HL-60/S4 (cell line): ENCODE measurements around the gene SPTBN5.

Source experiments
- in situ Hi-C: fragments of 300-500 bp; cut with MboI; formaldehyde crosslinking; loops from 2 replicates; pipeline ENCODE4 v1.14.3; 2022; ENCODE audit warnings: low sequenced_read_pairs

The SPTBN5 gene

DNA sequence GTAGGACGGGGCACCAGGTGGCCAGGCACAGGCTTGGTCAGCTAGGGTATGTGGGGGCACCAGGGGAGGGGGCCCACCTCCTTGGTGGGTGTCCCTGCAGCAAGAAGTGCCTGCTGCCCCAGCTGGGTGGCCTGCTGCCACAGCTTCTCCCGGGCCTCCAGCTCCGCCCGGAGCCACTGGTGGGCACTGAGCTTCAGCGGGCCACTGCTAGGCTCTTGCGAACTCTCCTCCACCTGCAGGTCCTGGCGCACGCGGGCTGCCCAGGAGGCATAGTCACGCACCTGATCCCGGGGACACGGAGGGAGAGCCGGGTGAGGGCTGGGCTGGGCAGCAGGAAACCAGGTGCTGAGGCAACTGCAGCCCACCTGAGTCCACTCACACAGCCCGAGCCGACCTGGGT lies 25.5 kb downstream of the SPTBN5 start:
- in situ Hi-C loops: no loop called here

DNA sequence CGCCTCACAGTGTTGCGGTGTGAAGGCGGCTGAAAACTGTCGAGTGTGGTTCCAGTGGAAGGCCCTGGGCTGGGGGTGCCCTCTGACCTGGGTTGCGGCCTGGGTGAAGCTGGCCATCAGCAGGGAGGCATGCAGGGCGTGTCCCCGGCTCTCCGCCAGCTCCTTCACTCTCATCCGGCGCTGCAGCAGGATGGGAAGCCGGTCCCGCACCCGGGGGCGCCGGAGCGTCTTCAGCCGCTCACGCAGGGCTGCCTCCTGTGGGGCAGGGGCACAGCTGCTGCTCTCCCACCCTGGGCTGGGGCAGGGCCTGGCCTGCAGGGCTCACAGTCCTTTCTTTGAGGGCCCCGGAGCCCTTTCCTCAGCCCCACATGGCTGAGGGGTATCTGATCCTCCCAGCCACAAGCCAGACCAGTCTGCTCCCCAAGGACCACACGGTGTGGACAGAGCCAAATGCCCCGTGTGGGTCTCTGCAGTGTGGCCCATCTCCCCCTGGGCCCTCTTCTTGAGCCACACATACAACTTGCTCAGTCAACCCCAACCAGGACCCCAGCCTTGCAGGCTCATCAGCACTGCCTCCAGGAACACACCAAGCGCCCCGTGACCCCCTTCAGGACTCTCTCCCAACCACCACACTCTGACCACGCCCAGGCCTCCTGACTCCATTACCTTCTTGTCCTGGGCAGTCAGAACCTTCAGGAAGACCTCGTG lies 26.8 kb downstream of the SPTBN5 start:
- in situ Hi-C loops: no loop called here

DNA sequence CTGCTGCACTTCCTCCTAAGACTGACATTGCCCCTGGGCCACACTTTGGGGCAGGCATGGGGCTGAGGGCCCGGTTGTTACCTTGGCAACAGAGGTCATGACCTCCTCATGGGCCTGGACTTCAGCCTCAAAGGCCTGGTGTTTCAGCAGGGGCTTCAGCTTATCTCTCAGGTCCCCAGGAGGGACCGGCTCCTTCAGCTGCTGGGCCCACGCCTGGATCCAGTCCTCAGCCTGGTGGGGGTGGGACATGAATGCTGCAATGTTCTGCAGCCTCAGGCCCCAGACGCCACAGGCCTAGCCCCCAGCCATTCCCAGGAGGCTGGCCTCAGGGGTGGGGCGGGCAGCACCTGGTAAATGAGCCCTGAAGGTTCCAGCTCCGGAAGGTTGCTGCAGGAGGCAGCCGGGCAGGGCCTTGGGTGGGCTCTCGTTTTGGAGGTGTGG lies 27.6 kb downstream of the SPTBN5 start:
- in situ Hi-C loops: no loop called here

DNA sequence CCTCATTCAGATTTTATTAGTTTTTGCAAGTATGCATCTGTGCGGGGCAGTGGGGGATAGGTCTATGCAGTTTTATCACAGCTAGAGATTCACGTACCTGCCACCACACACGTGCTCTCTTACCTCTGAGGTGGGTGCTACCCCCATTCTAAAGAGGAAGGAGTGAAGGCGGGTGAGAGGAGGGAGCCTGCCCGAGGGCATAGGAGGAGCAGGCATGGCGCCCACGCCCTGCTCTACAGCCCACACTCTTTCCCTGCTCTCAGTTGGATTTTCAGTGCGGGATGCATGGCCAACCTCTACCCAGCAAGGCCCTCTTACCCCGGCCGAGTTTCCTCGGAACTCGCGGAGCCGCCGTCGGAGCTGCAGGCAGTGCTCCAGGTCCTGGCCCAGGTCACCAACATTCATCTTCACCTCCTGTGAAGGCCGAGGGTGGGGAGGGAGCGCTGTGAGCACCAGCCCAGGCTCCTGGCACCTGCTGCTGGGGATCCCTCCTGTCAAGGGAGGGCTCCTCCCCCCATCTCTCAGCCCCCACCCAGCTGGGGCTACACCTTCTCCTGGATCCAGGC lies 28.3 kb downstream of the SPTBN5 start:
- in situ Hi-C loops: no loop called here

DNA sequence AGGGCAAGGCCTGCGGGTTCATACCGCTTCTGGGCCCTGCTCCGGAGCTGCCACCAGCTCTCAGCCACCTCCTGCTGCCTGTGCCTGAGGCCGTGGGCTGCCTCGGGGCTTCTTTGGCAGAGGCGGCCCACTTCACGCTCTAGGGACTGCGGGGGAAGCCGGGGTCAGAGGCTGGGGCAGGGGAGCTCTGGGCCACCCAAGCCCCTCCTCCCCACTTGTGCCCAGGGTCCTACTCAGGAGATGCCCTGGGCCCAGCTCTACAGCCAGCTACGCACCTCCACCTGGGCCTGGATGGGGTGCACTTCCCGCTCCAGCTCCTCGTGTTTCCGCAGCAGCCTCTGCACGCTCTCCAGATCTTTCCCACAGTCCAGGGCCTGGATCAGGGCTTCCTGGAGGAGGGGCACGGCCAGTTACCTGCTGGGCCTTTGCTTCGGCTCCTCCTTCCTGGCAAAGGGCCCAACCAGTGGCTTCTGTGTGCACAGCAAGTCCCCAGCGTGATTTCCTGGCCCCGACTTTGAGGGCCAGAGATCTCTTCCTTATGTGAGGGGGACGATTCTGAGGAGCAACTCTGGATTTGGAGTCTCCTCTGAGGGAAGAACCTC lies 31.2 kb downstream of the SPTBN5 start:
- in situ Hi-C loops: no loop called here

DNA sequence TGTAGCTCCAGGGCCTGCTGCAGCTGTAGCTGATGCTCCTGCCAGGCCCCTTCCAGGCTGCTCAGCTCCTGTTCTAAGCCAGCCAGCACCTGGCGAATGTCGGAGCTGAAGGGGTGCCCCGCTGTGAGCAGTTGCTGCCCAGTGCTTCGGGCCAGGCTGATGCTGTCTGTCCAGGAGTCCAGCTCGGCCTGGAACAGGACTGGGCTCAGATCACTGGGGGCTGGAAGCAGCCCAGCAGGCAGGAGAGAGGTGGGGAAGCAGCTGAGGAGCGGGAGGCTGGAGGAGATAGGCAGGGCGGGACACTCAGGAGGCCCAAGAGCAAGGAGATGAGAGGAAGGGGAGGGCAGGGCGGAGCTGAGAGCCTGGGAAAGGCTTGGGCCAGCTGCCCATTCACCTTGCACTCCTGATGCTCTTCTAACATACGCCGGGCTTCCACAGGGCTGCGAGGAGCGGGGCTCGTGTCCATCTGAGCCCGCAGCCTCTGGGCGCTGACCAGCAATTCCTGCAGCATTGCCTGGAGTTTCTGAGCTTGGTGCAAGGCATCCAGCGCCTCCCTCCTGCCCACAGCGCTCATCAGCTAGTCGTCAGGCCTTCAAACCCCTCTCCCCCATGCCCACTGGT lies 32.0 kb downstream of the SPTBN5 start:
- in situ Hi-C loops: no loop called here

DNA sequence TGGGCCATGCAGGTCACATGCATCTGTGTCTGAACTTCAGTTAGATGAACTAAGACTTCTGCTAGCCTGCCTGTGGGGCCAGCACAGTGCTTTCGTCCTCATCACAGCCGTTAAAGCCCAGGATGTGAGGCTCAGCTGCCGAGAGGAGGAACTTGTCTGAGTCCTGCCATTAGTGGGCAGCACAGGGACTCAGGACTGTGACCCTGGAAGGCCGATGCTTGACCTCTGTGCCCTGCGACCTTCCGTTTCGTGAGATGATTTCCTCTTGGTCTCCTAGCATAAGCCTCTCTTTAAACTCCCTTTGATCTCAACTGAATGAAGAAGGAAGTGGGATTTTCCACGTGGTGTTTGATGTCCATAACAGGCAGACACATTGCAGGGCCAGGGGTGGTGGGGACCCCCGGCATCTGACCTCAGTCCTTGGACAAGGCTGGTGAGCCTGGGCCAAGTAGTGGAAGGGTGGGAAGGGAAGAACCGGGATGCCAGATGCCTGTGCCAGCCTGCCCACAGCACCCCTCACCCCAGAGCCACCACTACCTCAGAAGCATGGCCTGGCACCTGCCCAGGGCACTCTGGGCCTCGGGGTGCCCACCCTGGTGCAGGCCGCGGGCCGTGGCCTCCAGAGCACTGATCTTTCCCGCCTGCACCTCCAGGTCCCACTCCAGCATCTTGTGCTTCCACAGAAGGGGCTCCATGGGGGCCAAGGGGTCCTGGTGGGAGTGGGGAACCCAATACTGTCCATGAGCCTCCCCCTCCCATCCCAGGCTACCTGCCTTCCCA lies 33.6 kb downstream of the SPTBN5 start:
- in situ Hi-C loops: no loop called here

DNA sequence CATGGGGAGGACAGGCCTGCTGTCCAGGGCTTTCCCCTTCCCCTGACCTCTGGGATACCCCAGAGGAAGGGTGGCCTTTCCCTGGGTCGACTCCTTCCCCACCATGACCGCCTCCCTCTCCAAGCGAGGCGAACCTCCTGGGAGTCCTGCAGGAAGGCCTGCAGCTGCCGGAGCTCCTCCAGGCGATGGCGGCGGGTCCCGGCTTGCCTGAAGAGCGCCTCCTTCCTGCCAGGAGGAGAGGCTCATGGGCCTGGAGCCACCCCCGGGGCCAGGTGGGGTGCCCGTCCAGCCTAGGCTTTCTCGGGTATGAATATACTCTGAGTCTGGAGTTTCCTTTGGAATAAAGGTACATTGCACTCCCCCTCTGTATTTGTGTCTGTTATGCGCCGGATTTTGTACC lies 35.1 kb downstream of the SPTBN5 start:
- in situ Hi-C loops: no loop called here

DNA sequence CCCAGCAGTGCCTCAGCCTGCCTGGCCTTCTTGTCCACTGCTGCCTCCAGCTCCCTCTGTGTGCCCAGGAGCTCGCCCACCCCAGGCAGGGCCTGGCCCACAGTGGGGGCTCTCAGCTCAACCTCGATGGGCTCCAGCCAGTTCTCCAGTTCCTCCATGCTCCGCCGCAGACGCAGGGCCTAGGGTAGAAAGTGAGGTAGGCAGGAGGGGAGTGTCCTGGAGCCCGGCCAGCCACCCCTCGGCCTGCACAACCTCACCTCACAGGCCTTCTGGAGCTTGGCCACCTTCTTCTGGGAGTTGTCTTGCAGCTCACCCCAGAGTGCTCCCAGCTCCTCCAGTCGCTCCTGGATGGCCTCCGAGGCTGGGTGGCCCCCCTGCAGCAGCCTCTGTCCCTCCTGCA lies 36.5 kb downstream of the SPTBN5 start:
- in situ Hi-C loops: no loop called here

DNA sequence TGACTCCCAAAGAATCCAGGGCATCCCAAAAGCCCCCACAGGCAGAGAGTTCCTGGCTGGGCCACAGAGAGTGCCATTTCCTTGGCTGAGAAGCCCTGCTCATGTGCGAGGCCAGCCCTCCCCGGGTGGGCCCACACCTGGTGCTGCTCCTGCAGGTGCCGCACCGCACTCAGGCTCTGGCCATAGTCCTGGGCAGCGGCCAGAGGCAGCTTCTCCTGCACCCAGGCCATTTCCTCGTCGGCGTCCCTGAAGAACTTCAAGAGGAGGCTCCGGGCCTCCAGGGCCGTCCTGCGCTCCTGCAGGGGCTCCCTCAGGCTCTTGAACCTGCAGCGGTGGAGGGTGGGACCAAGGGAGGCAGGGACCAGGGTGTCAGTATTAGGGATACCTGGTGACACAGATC lies 37.1 kb downstream of the SPTBN5 start:
- in situ Hi-C loops: no loop called here

DNA sequence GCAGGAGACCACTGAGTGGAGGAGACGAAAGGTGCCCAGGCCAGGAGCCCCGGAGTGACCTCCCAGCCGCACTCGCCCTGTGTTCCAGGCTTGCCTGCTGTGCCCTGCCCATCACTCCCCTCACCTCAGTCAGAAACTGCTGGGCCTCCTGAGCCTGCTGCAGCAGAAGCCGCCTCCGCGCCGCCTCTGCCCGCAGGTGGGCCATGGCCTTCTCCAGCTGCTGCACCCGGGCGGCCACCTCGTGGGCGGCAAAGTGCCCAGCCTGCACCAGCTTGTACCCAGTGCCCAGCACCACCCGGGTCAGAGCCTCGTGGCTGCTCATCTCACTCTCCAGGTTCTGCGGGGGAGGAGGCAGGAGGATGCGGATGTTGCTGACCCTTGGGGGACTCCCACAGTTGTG lies 37.6 kb downstream of the SPTBN5 start:
- in situ Hi-C loops: no loop called here

DNA sequence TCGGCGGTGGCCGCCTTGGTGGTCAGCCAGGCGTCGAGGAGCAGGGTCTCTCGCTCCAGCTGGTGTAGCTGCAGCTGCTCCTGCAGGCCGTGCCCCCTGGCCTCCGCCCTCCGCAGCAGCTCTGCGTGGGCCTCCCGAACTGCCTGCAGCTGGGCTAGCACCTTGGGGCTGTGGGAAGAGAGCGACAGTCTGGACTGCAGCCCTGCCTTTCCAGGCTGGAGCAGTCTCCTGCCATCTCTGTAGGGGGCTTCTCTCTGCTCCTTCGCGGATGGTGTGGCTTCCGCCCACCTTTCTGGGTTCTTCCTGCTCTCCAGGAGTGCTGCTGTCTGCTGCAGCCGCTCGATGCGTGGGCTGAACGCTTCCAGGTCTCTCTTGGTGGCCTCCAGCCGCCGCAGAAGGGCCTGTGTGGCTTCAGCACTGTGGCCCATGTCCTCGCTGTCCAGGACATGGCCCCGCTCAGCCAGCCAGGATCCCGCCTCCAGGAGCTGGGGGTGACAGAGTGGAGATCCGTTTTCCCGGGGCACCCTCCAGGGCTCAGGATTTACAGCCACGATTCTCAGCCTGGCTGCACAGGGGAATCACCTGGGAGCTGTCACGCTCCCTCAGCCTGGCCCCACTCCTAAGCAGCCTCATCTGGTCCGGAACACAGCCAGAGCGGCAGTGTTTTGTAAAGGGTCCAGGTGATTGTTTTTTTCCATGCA lies 38.4 kb downstream of the SPTBN5 start:
- in situ Hi-C loops: no loop called here

DNA sequence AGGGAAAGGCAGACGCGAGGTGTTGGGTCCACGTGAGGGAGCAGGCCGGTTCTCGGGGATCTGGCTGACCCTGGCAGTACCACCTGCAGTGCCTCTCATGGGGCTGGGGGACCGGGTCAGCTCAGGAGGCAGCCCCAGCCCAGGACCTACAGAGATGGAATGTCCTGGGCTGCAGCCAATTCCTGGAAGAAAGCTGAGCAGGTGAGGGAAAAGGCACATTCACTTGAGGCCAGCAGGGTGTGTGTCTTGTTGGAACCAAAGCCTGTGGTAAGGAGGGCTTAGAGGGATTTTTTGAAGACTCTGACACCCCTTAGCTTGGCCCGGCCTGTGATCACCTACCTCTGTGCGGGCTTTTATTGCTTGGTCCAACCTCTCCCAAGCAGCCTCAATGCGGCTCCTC lies 39.4 kb downstream of the SPTBN5 start:
- in situ Hi-C loops: no loop called here

DNA sequence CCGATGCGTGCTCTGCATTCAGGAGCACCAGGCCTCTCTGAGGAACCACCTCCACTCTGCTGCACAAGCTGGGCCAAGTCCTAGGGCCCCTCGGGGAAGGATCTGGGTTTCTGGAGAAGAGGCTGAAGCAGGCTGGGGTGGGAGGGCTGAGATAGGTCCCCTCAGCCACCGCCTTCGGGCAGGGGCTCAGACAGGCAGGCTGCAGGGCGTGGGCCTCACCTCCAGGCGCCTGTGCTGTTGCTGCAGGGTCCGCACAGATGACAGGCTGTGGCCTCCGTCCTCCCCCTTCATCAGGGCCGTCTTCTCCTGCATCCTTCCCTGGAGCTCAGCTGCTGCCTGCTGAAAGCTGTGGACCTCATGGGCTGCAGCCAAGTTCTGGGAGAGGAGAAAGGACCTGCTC lies 40.0 kb downstream of the SPTBN5 start:
- in situ Hi-C loops: no loop called here

DNA sequence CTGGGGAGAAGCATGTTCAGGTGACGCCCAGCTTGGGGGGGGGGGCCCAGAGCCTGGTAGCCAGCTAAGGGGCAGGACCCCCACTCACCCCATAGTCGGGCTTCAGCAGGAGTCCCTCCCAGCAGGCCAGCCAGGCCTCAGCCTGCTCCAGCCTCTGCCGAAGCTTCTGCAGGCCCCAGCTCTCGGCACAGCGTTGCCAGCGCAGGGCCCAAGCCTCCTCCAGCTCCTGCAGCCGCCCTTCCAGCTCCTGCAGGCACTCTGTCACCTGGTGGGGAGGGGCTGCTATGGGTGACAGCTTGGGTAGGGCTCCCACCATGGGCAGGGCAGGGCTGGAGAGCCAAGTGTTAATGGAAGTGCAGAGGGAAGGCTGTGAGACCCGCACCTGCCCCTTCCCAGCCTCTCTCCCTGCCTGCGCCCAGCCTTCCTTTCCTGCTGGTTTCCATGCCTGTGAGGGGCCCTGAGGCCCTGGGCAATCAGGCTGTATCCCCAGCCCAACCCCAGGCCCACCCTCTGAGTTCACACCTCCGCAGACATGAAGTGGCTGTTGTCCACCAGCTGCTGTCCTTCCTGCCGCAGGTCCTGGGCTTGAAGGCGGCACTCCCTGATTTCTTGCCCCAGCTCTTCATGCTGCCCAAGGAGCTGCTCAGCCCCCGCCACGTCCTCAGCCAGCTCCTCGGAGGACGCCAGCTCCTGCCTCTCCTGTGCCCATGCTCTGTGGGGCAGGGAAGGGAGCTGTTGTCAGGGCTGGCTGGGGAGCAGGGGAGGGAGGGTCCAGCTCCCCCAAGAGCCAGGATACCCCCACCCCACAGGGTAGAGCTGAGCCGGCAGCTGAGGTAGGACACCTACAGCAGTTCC lies 40.9 kb downstream of the SPTBN5 start:
- in situ Hi-C loops: no loop called here

DNA sequence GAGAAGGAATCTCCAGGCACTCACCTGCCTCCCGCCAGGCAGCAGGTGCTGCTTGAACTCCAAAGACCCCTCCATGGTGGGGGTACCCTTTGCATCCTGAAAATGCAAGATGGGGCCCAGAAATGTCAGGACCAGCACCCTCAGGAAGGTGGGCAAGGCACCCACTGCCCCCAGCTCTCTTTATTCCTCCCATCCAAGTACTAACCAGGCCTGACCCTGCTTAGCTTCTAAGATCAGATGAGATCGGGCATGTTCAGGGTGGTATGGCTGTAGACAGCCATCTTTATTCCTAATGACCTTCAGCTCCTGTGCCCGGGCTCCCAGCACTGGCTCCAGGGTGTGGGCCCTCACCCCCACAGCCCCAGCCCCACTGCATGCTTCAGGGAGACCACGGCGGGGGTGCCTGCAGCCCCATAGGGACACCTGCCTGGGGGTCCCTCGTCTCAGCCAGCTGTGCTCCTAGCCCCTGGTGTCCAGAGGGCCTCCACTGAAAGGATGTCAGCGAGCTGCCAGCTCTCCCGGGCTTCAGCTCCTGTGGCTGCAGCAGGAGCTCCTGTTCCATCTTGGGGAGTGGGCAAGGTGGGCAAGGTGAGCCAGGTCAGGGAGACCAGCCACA lies 42.0 kb downstream of the SPTBN5 start:
- in situ Hi-C loops: no loop called here

DNA sequence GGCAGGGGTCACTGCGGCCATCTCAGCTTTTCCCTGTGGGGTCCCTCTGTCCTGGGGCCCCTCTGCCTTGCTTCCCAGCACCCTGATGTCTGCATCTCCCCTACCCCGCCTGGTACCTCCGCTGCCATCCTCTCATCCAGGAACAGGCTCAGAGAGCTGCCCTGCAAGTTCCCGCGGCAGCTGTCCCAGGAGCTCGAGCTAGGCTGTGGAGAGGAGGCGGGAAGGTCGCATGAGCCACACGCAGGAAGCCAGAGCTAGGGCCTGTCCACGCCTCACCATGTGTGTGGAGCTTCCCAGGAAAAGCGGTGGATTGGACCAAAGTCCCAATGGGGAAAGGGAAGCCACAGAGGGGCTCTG lies 42.7 kb downstream of the SPTBN5 start:
- in situ Hi-C loops: no loop called here

DNA sequence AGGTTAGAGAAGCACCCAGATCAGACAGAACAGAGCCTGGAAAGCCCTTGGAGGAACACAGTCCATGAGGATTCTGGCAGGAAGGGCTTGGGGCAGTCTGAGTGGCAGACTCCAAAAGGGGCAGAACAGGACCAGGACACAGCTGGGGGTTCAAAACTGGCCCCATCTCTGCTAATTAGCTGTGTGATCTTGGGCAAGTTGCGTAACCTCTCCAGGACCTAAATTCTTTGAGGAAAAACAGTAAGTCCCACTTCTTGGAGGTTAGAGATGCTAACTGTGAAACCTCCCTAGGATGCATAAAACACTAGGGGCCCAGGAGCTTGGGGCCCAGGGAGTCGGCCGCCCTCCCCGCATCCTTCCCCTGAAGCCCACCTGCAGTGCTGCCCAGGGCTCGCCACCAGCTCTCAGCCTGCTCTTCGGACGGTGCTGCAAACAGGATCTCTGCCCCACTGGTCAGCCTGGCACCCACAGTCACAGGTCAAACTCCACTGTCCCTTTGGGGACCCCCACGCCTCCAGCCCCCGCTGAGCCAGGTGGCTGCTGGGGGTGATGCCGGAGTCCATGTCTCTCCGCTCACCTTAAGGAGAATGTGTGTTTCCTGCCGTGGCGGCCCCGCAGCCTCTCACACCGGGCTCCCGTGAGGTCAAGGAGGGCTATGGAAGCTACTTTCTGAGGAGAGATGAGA lies 43.2 kb downstream of the SPTBN5 start:
- in situ Hi-C loops: no loop called here

DNA sequence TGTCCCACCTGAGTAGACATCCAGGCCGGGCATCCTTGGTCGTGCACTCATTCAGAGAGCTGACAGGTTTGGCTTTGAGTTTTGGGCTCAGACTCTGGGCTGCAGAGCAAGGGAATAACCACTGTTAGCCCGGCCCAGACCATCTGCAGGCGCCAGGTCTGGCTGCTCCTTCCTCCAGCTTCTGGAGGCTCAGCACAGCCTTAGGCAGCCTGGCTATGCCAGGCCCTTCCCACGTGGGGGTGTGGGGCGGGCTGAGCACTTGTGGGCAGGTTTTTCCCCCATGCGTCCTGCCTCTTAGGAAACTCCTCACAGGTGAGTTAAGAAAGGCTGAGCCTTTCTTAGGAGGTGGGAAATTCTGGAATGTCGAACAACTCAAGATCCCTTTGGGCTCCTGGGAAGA lies 44.0 kb downstream of the SPTBN5 start:
- in situ Hi-C loops: no loop called here
